WERI-Rb-1 (cell line): ENCODE results near the gene OR11L1.

Experiments used
- DNase-seq: peaks from one replicate; pipeline ENCODE4 v3.0.0-alpha.2; 2020
- H3K27ac ChIP-seq: fragments of 250-450 bp; sonication (Bioruptor Pico); 2 replicates; pipeline ENCODE4 v1.5.1; 2020; ENCODE audit warnings: mild to moderate bottlenecking, moderate library complexity
- H3K27me3 ChIP-seq: fragments of 250-450 bp; sonication (Bioruptor Pico); 2 replicates; pipeline ENCODE4 v1.5.1; 2021; ENCODE audit warnings: mild to moderate bottlenecking, low read depth, moderate library complexity; ENCODE audit not compliant: insufficient read depth, severe bottlenecking
- H3K36me3 ChIP-seq: fragments of 250-450 bp; sonication (Bioruptor Pico); 2 replicates; pipeline ENCODE4 v1.5.1; 2020; ENCODE audit warnings: mild to moderate bottlenecking, moderate library complexity
- H3K4me3 ChIP-seq: 2 replicates; pipeline ENCODE4 v1.5.1; 2011; ENCODE audit warnings: low read depth, mild to moderate bottlenecking, control low read depth, low read length
- H3K9me3 ChIP-seq: fragments of 250-450 bp; sonication (Bioruptor Pico); 2 replicates; pipeline ENCODE4 v1.5.1; 2021; ENCODE audit warnings: mild to moderate bottlenecking, moderate library complexity; ENCODE audit not compliant: severe bottlenecking
- TF ChIP-seq, protein P1 (sequence below): IDR thresholded peaks from 2 replicates; pipeline ENCODE4 v1.5.1; 2011; ENCODE audit warnings: low read depth, mild to moderate bottlenecking, control low read depth, inconsistent platforms, low read length

OR11L1 gene

DNA sequence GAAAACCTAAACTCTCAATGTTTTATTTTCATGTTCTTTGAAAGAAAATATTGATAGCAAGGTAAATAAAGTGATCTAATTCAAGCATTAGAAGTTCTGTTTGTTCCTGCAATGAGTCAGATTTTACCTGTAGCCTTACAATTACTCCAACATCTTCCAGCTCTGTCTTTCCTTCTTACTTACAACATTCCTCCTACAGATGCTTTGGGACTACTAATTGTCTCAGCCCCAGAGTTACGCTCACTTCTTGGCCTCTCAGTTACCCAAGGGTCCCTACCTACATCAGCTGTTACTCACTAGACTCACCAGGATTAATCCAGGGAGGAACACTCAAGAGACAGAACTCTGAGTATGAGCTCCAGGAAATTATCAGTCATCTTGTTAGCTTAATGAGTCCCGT, 44.2 kb downstream of the OR11L1 start:
- no peak for DNase-seq
- no peak overlapping the region for H3K4me3 ChIP-seq

More for the DNA sequence above, 44.2 kb downstream of the OR11L1 start:
- H3K27me3 ChIP-seq, result no peaks in the 10 kb centered on the region
- H3K9me3 ChIP-seq, result peaks cover 5% of the 10 kb centered on the region
- no peak overlapping the region for H3K27ac ChIP-seq
- H3K36me3 ChIP-seq, result no peaks in the 10 kb centered on the region
- TF ChIP-seq, protein P1, sequence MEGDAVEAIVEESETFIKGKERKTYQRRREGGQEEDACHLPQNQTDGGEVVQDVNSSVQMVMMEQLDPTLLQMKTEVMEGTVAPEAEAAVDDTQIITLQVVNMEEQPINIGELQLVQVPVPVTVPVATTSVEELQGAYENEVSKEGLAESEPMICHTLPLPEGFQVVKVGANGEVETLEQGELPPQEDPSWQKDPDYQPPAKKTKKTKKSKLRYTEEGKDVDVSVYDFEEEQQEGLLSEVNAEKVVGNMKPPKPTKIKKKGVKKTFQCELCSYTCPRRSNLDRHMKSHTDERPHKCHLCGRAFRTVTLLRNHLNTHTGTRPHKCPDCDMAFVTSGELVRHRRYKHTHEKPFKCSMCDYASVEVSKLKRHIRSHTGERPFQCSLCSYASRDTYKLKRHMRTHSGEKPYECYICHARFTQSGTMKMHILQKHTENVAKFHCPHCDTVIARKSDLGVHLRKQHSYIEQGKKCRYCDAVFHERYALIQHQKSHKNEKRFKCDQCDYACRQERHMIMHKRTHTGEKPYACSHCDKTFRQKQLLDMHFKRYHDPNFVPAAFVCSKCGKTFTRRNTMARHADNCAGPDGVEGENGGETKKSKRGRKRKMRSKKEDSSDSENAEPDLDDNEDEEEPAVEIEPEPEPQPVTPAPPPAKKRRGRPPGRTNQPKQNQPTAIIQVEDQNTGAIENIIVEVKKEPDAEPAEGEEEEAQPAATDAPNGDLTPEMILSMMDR, result no peak
